Measurements from ENCODE around the gene CORIN.
A peak's percentile ranks its signal among the peaks of the same experiment; 100 is the strongest.
"Not testable (repeated sequence)": the region's sequence is repeated elsewhere in the genome, so short reads cannot be mapped to it uniquely, and the experiment has no call there.

The CORIN gene

GRCh38 chr4:47560682-47561081 is 277.2 kb downstream of the CORIN start:
- peak; percentile 3 for DNase-seq (ENCODE audit: low read depth)
- no peak for TF ChIP-seq CTCF (conservative IDR thresholded peaks at IDR 0.05; ENCODE audit: control insufficient read depth, insufficient read depth, low read depth, low read length)
- no peak overlapping the region for H3K4me3 ChIP-seq (ENCODE audit: control insufficient read depth, low read depth, low read length)

- no peak for DNase-seq (ENCODE audit: low read depth)
- H3K4me3 ChIP-seq (ENCODE audit: control insufficient read depth, low read depth, low read length): no peak overlapping the region
- no peak for TF ChIP-seq CTCF (conservative IDR thresholded peaks at IDR 0.05; ENCODE audit: control insufficient read depth, insufficient read depth, low read depth, low read length)
Observed at GRCh38 chr4:47557255-47557654, 280.6 kb downstream of the CORIN start.

- not testable (repeated sequence) for DNase-seq (ENCODE audit: low read depth); H3K4me3 ChIP-seq (ENCODE audit: control insufficient read depth, low read depth, low read length)
Observed at GRCh38 chr4:47555920-47556319, 281.9 kb downstream of the CORIN start.

DNA sequence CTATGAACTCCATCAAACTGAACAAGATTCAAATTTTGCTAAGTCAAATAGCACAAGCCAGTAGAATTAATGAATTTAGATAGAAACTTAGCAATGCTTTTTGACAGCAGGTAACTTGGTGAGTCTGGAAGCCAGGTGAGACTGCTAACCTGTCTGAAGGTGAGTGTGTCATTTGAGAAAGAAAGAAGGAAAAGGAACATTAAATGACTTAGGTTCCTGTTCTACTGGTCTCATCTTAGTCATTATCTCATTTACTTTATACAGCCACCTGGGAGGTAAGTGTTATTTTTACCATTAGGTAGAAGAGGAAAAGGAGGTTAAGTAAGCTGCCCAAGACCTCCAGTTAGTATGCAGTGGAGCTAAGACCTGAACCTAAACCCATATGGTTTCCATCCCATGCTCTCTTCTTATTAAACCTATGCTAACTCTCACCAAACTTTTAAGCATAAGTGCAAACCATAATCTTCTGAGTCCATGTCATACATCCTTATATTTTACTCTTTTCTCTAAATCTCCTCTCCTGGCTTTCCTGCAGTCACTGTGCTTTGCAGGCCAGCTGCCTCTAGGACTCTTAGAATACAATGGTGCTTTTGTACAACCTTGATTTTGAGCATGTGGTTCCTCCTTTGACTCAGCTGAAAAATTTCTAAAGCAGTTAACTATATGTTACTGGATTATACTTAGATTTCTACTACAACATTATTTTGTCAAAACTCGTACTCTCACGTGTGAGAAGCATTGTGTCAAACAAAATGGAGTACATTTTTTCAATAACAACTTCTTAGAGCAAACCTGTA is 284.3 kb downstream of the CORIN start:
- no peak for TF ChIP-seq CTCF (conservative IDR thresholded peaks at IDR 0.05; ENCODE audit: control insufficient read depth, insufficient read depth, low read depth, low read length)
- no peak overlapping the region for H3K4me3 ChIP-seq (ENCODE audit: control insufficient read depth, low read depth, low read length)
- no peak for DNase-seq (ENCODE audit: low read depth)

DNA sequence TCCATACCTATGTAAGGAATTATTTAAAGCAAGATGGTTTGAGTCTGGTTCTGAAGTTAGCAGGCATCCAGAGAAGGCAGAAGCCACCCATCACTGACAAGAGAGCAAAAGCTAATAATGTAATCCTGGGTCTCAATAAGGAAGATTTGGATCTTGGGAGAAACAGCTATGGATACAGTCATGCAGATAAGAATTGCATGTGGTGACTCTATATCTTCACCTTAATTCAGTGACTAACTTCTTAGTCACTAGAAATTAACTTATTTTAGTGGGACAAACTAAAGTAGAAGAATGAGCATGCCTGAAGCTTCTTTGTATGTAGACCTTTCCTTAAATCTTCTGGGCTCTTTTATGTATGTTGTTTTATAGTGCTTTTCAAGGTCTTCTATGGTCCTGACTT is 286.2 kb downstream of the CORIN start:
- no peak overlapping the region for H3K4me3 ChIP-seq (ENCODE audit: control insufficient read depth, low read depth, low read length)
- no peak for TF ChIP-seq CTCF (conservative IDR thresholded peaks at IDR 0.05; ENCODE audit: control insufficient read depth, insufficient read depth, low read depth, low read length)
- peak; percentile 50 for DNase-seq (ENCODE audit: low read depth)

GRCh38 chr4:47550899-47551548 is 286.8 kb downstream of the CORIN start:
- H3K4me3 ChIP-seq (ENCODE audit: control insufficient read depth, low read depth, low read length): no peak overlapping the region
- TF ChIP-seq CTCF (conservative IDR thresholded peaks at IDR 0.05; ENCODE audit: control insufficient read depth, insufficient read depth, low read depth, low read length): no peak
- DNase-seq (ENCODE audit: low read depth): no peak

DNA sequence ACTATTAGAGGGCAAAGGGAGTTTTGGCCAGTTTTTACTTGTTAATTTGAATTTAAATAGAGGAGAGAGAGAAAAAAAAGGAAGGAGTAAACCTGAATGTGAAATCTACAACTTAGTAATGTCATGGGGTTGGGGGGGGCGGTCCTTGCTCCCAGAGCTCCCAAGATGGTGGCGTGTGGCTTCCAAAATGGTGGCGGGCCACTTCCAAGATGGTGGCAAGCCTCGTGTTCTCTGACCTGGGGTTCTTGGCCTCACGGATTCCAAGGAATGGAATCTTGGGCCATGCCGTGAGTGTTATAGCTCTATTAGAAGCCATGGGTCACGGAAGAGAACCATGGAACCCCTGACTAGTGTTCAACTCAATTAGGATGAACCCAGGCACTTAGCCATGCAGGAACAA is 287.5 kb downstream of the CORIN start:
- H3K4me3 ChIP-seq (ENCODE audit: control insufficient read depth, low read depth, low read length); DNase-seq (ENCODE audit: low read depth): not testable (repeated sequence)
